Ishikawa (cell line): Measurements from ENCODE around the gene COX8A.

Source experiments
- CEBPB ChIP-seq: IDR thresholded peaks from 2 replicates; pipeline ENCODE4 v1.6.1; 2012
- CREB1 ChIP-seq: IDR thresholded peaks from 2 replicates; pipeline ENCODE4 v1.6.1; 2012; ENCODE audit warnings: low read depth
- EGR1 ChIP-seq: IDR thresholded peaks from 2 replicates; pipeline ENCODE4 v1.6.1; 2012
- EP300 ChIP-seq: IDR thresholded peaks from 2 replicates; pipeline ENCODE4 v1.6.1; 2012; ENCODE audit warnings: borderline replicate concordance
- FOXM1 ChIP-seq: IDR thresholded peaks from 2 replicates; pipeline ENCODE4 v1.6.1; 2012; ENCODE audit warnings: low read depth, borderline replicate concordance
- MAX ChIP-seq: IDR thresholded peaks from 2 replicates; pipeline ENCODE4 v1.6.1; 2012
- NFIC ChIP-seq: IDR thresholded peaks from 2 replicates; pipeline ENCODE4 v1.6.1; 2012
- RAD21 ChIP-seq: IDR thresholded peaks from 2 replicates; pipeline ENCODE4 v1.6.1; 2012; ENCODE audit warnings: low read depth
- REST ChIP-seq: IDR thresholded peaks from 2 replicates; pipeline ENCODE4 v1.6.1; 2012; ENCODE audit warnings: low read depth, mild to moderate bottlenecking
- TAF1 ChIP-seq: IDR thresholded peaks from 2 replicates; pipeline ENCODE4 v1.6.1; 2012; ENCODE audit warnings: low read depth, mild to moderate bottlenecking
- TCF12 ChIP-seq: IDR thresholded peaks from 2 replicates; pipeline ENCODE4 v1.6.1; 2012; ENCODE audit warnings: low read depth
- TEAD4 ChIP-seq: IDR thresholded peaks from 2 replicates; pipeline ENCODE4 v1.6.1; 2012
- USF1 ChIP-seq: IDR thresholded peaks from 2 replicates; pipeline ENCODE4 v1.6.1; 2012
- YY1 ChIP-seq: IDR thresholded peaks from 2 replicates; pipeline ENCODE4 v1.6.1; 2012; ENCODE audit warnings: low read depth
- ZBTB7A ChIP-seq: IDR thresholded peaks from 2 replicates; pipeline ENCODE4 v1.6.1; 2012; ENCODE audit warnings: low read depth

COX8A gene

GRCh38 chr11:63993993-63994392 lies 19.6 kb downstream of the COX8A start:
- no peak for TF ChIP-seq TEAD4
- no peak for TF ChIP-seq CREB1
- no peak for TF ChIP-seq RAD21
- no peak for TF ChIP-seq REST
- TF ChIP-seq CEBPB, result no peak
- TF ChIP-seq USF1, result no peak; the same call in 1 of the 2 replicates
- TF ChIP-seq EGR1, result no peak
- no peak for TF ChIP-seq FOXM1
- no peak for TF ChIP-seq YY1
- TF ChIP-seq ZBTB7A, result no peak
- TF ChIP-seq NFIC, result no peak
- TF ChIP-seq MAX, result no peak
- no peak for TF ChIP-seq EP300
- no peak for TF ChIP-seq TAF1
- no peak for TF ChIP-seq TCF12

- no peak for TF ChIP-seq USF1
These were observed 22.1 kb downstream of the COX8A start for GRCh38 chr11:63996512-63996911.

GRCh38 chr11:63997104-63997700 lies 22.8 kb downstream of the COX8A start:
- TF ChIP-seq REST, result no peak
- TF ChIP-seq TEAD4, result no peak
- TF ChIP-seq CEBPB, result no peak
- TF ChIP-seq TAF1, result no peak
- TF ChIP-seq NFIC, result no peak
- TF ChIP-seq RAD21, result no peak
- no peak for TF ChIP-seq EGR1
- TF ChIP-seq TCF12, result no peak
- TF ChIP-seq ZBTB7A, result no peak
- no peak for TF ChIP-seq YY1
- TF ChIP-seq FOXM1, result no peak
- TF ChIP-seq CREB1, result no peak
- TF ChIP-seq USF1, result no peak
- no peak for TF ChIP-seq MAX
- no peak for TF ChIP-seq EP300

- TF ChIP-seq USF1 (no peak), EGR1 (no peak), FOXM1 (no peak), TCF12 (no peak), TEAD4 (no peak), ZBTB7A (no peak), CREB1 (no peak), NFIC (no peak), RAD21 (no peak), EP300 (no peak)
These were observed 23.4 kb downstream of the COX8A start for GRCh38 chr11:63997801-63998337.

GRCh38 chr11:63998558-63999348 lies 24.3 kb downstream of the COX8A start:
- no peak for TF ChIP-seq ZBTB7A
- no peak for TF ChIP-seq TAF1
- no peak for TF ChIP-seq NFIC
- no peak for TF ChIP-seq FOXM1
- TF ChIP-seq MAX, result no peak
- no peak for TF ChIP-seq CEBPB
- no peak for TF ChIP-seq CREB1
